ENCODE data around the gene BTF3. TPM values are rescaled to one million over a fixed set of nuclear protein-coding genes. Genes with fewer than 3 reads are reported as not detected.

BTF3 gene
- 100 to 1,000 TPM; 152 to 415 (median 344) TPM for total RNA-seq

GRCh38 chr5:73498057-73498992, at the start of gene BTF3:
Gene BTF3, plus strand, starts transcription at chr5:73498442. Its CDS starts 226 bp downstream, at chr5:73498668.
- WGBS, 2 donors, result 0 to 1% methylated on average over 26 to 61 of the region's 67 CpGs

GRCh38 chr5:73448463-73449136, 49.6 kb upstream of the BTF3 start, which contains the start of gene FOXD1:
Gene FOXD1, minus strand, starts transcription at chr5:73448777. Its CDS starts 415 bp downstream, at chr5:73448362.
- TF ChIP-seq CTCF (IDR thresholded peaks at IDR 0.05) (peak in 1 of 6 experiments; percentile 4), EP300 (IDR thresholded peaks at IDR 0.05) (no peak), POLR2AphosphoS5 (IDR thresholded peaks at IDR 0.05) (peak in 1 of 2 donors; percentile 18), POLR2A (IDR thresholded peaks at IDR 0.05) (no peak)
- 1 to 2% methylated on average over 16 to 40 of the region's 59 CpGs for WGBS, 2 donors
- peak; percentile 31 to 88 for DNase-seq
- peak within 1 kb of the TSS; percentile 24 to 54 (median 43) for H3K4me3 ChIP-seq
- no peaks in the 10 kb centered on the region for H3K36me3 ChIP-seq
- H3K27me3 ChIP-seq, result peaks cover 0 to 87% (median 51%) of the 10 kb centered on the region in 4 donors
- H3K9me3 ChIP-seq, result no peaks in the 10 kb centered on the region
- peak within 1 kb of the TSS in 1 of 4 donors; percentile 30 for H3K27ac ChIP-seq
- peaks cover 19 to 40% (median 25%) of the 10 kb centered on the region in 4 donors for H3K4me1 ChIP-seq
- ATAC-seq (ENCODE audit: low FRiP score in 2 of 2), result peak; percentile 64 to 80

More at GRCh38 chr5:73498057-73498992, at the start of gene BTF3:
- peak within 1 kb of the TSS; percentile 60 to 95 (median 89) for H3K4me3 ChIP-seq
- TF ChIP-seq CTCF (IDR thresholded peaks at IDR 0.05), result peak in 1 of 6 experiments; percentile 7
- peak; percentile 87 to 92 for TF ChIP-seq POLR2AphosphoS5 (IDR thresholded peaks at IDR 0.05)
- peak in 3 of 4 donors; percentile 56 to 79 (median 77) for TF ChIP-seq POLR2A (IDR thresholded peaks at IDR 0.05)
- no peak for TF ChIP-seq EP300 (IDR thresholded peaks at IDR 0.05)
- H3K4me1 ChIP-seq, result peaks cover 20 to 34% (median 27%) of the 10 kb centered on the region in 4 donors
- peak within 1 kb of the TSS; percentile 95 to 99 (median 96) for H3K27ac ChIP-seq
- DNase-seq (peak; percentile 95 to 99), ATAC-seq (ENCODE audit: low FRiP score in 2 of 2) (peak; percentile 97 to 99)
- H3K36me3 ChIP-seq, result peaks cover 5 to 29% (median 16%) of the 10 kb centered on the region in 4 donors
- no peaks in the 10 kb centered on the region for H3K27me3 ChIP-seq
- H3K9me3 ChIP-seq, result no peaks in the 10 kb centered on the region

GRCh38 chr5:73450137-73450536, 48.1 kb upstream of the BTF3 start:
- no peak overlapping the region for H3K27ac ChIP-seq
- H3K36me3 ChIP-seq, result no peaks in the 10 kb centered on the region
- 14 to 18% methylated on average over 7 of the region's 7 CpGs for WGBS, 2 donors
- TF ChIP-seq POLR2AphosphoS5 (IDR thresholded peaks at IDR 0.05) (no peak), POLR2A (IDR thresholded peaks at IDR 0.05) (no peak), EP300 (IDR thresholded peaks at IDR 0.05) (no peak), CTCF (IDR thresholded peaks at IDR 0.05) (no peak)
- H3K27me3 ChIP-seq, result peaks cover 0 to 73% (median 41%) of the 10 kb centered on the region in 4 donors
- DNase-seq, result no peak
- no peak overlapping the region for H3K4me3 ChIP-seq
- no peak for ATAC-seq (ENCODE audit: low FRiP score in 2 of 2)
- H3K9me3 ChIP-seq, result no peaks in the 10 kb centered on the region
- H3K4me1 ChIP-seq, result peaks cover 19 to 40% (median 25%) of the 10 kb centered on the region in 4 donors

GRCh38 chr5:73450672-73451223, 47.5 kb upstream of the BTF3 start:
- Histone ChIP-seq H3K27me3 (peaks cover 0 to 70% (median 39%) of the 10 kb centered on the region in 4 donors), H3K36me3 (no peaks in the 10 kb centered on the region), H3K27ac (no peak overlapping the region), H3K9me3 (no peaks in the 10 kb centered on the region), H3K4me1 (peaks cover 19 to 40% (median 25%) of the 10 kb centered on the region in 4 donors), H3K4me3 (no peak overlapping the region)
- DNase-seq (no peak), ATAC-seq (ENCODE audit: low FRiP score in 2 of 2) (no peak)
- WGBS, 2 donors, result 8 to 11% methylated on average over 20 to 27 of the region's 27 CpGs
- no peak for TF ChIP-seq CTCF (IDR thresholded peaks at IDR 0.05)
- no peak for TF ChIP-seq EP300 (IDR thresholded peaks at IDR 0.05)
- TF ChIP-seq POLR2AphosphoS5 (IDR thresholded peaks at IDR 0.05), result no peak
- TF ChIP-seq POLR2A (IDR thresholded peaks at IDR 0.05), result no peak

Measured in upper lobe of left lung (tissue), 6 donors.